H9 (cell line): ENCODE measurements around the gene CBY3. TPM values are rescaled to one million over a fixed set of nuclear protein-coding genes. Genes with fewer than 3 reads are reported as not detected.

Experiments used
- DNase-seq: peaks from one replicate; pipeline ENCODE4 v3.0.0-alpha.2; 2017
- H2AFZ ChIP-seq: one replicate; pipeline ENCODE4 v1.6.1; 2013; ENCODE audit warnings: mild to moderate bottlenecking, low read length, control low read depth, moderate library complexity
- H2AK5ac ChIP-seq: 2 replicates; pipeline ENCODE4 v1.6.1; 2013; ENCODE audit warnings: low read length, control low read depth, mixed read lengths; ENCODE audit not compliant: insufficient read length
- H2BK120ac ChIP-seq: one replicate; pipeline ENCODE4 v1.6.1; 2013; ENCODE audit warnings: low read depth, mild to moderate bottlenecking, low read length, control low read depth, inconsistent platforms; ENCODE audit not compliant: poor library complexity, severe bottlenecking
- H2BK12ac ChIP-seq: 2 replicates; pipeline ENCODE4 v1.6.1; 2013; ENCODE audit warnings: low read length, control low read depth, mixed read lengths, low read depth; ENCODE audit not compliant: insufficient read length
- H2BK15ac ChIP-seq: 2 replicates; pipeline ENCODE4 v1.6.1; 2013; ENCODE audit warnings: low read depth, low read length, control low read depth
- H2BK20ac ChIP-seq: one replicate; pipeline ENCODE4 v1.6.1; 2013; ENCODE audit warnings: low read depth, mild to moderate bottlenecking, low read length, control low read depth, inconsistent platforms; ENCODE audit not compliant: poor library complexity, severe bottlenecking
- H2BK5ac ChIP-seq: 2 replicates; pipeline ENCODE4 v1.6.1; 2013; ENCODE audit warnings: low read length, control low read depth, mixed read lengths; ENCODE audit not compliant: insufficient read length
- H3K14ac ChIP-seq: 2 replicates; pipeline ENCODE4 v1.6.1; 2013; ENCODE audit warnings: low read length, control low read depth; ENCODE audit not compliant: insufficient read depth
- H3K18ac ChIP-seq: 2 replicates; pipeline ENCODE4 v1.6.1; 2013; ENCODE audit warnings: low read depth, mild to moderate bottlenecking, mixed read lengths, low read length, control low read depth; ENCODE audit not compliant: insufficient read length
- H3K23ac ChIP-seq: 2 replicates; pipeline ENCODE4 v1.6.1; 2013; ENCODE audit warnings: low read length, control low read depth, mixed read lengths, low read depth; ENCODE audit not compliant: insufficient read length
- H3K23me2 ChIP-seq: 2 replicates; pipeline ENCODE4 v1.6.1; 2013; ENCODE audit warnings: low read depth, mild to moderate bottlenecking, mixed read lengths, low read length, control low read depth; ENCODE audit not compliant: insufficient read length, poor library complexity, severe bottlenecking
- H3K27ac ChIP-seq: 2 replicates; pipeline ENCODE4 v1.5.1; 2013; ENCODE audit warnings: low read length, control low read depth, mixed read lengths, low read depth; ENCODE audit not compliant: insufficient read length
- H3K27me3 ChIP-seq: 2 replicates; pipeline ENCODE4 v1.6.1; 2013; ENCODE audit warnings: low read length, control low read depth, inconsistent platforms; ENCODE audit not compliant: insufficient read depth
- H3K4ac ChIP-seq: 2 replicates; pipeline ENCODE4 v1.6.1; 2013; ENCODE audit warnings: low read depth, mild to moderate bottlenecking, control low read depth, inconsistent platforms, low read length, moderate library complexity
- H3K4me1 ChIP-seq: 2 replicates; pipeline ENCODE4 v1.6.1; 2013; ENCODE audit warnings: low read length, control low read depth, inconsistent platforms; ENCODE audit not compliant: insufficient read depth
- H3K4me2 ChIP-seq: 2 replicates; pipeline ENCODE4 v1.6.1; 2013; ENCODE audit warnings: low read length, control low read depth, mixed read lengths; ENCODE audit not compliant: insufficient read length, insufficient read depth
- H3K56ac ChIP-seq: 2 replicates; pipeline ENCODE4 v1.6.1; 2013; ENCODE audit warnings: low read depth, mild to moderate bottlenecking, mixed read lengths, low read length, control low read depth; ENCODE audit not compliant: insufficient read length
- H3K79me1 ChIP-seq: 2 replicates; pipeline ENCODE4 v1.6.1; 2013; ENCODE audit warnings: low read depth, mild to moderate bottlenecking, moderate library complexity, low read length, control low read depth, inconsistent platforms; ENCODE audit not compliant: insufficient read depth, poor library complexity, severe bottlenecking
- H3K79me2 ChIP-seq: 2 replicates; pipeline ENCODE4 v1.6.1; 2013; ENCODE audit warnings: low read length, control low read depth, inconsistent platforms; ENCODE audit not compliant: insufficient read depth
- H3K9ac ChIP-seq: 2 replicates; pipeline ENCODE4 v1.6.1; 2013; ENCODE audit warnings: low read length, control low read depth, mixed read lengths; ENCODE audit not compliant: insufficient read length; ENCODE audit errors: extremely low read depth
- H3K9me3 ChIP-seq: one replicate; pipeline ENCODE4 v1.6.1; 2013; ENCODE audit warnings: low read depth, low read length, inconsistent platforms; ENCODE audit not compliant: control insufficient read depth
- H3T11ph ChIP-seq: one replicate; pipeline ENCODE4 v1.6.1; 2013; ENCODE audit warnings: mild to moderate bottlenecking, low read length, control low read depth, inconsistent platforms
- H4K20me1 ChIP-seq: one replicate; pipeline ENCODE4 v1.6.1; 2013; ENCODE audit not compliant: control insufficient read depth, insufficient read length, insufficient read depth
- H4K5ac ChIP-seq: 2 replicates; pipeline ENCODE4 v1.6.1; 2013; ENCODE audit warnings: low read depth, mild to moderate bottlenecking, mixed read lengths, low read length, control low read depth; ENCODE audit not compliant: insufficient read length
- H4K8ac ChIP-seq: replicated peaks from 2 replicates; pipeline ENCODE4 v1.6.1; 2013; ENCODE audit warnings: low read length, control low read depth, mixed read lengths, low read depth; ENCODE audit not compliant: insufficient read length
- H4K91ac ChIP-seq: 2 replicates; pipeline ENCODE4 v1.6.1; 2013; ENCODE audit warnings: low read depth, mild to moderate bottlenecking, moderate library complexity, mixed read lengths, low read length, control low read depth; ENCODE audit not compliant: insufficient read length
- H3K27ac Mint-ChIP-seq, 3 experiments: 2 replicates in 2 of 3; 3 replicates in 1 of 3; pipeline ENCODE4 v1.8.0; 2020 to 2021; ENCODE audit warnings: mixed read lengths in 3 of 3, mild to moderate bottlenecking in 1 of 3, moderate library complexity in 1 of 3
- H3K27me3 Mint-ChIP-seq: 2 replicates; pipeline ENCODE4 v1.8.0; 2021; ENCODE audit warnings: low read depth, mild to moderate bottlenecking, moderate library complexity, mixed read lengths
- H3K36me3 Mint-ChIP-seq, 3 experiments: 2 replicates in 2 of 3; 3 replicates in 1 of 3; pipeline ENCODE4 v1.8.0; 2020 to 2021; ENCODE audit warnings: low read depth in 3 of 3, mixed read lengths in 3 of 3; ENCODE audit not compliant: insufficient read depth in 1 of 3
- H3K4me1 Mint-ChIP-seq, 2 experiments: 2 replicates each; pipeline ENCODE4 v1.8.0; 2020; ENCODE audit warnings: mixed read lengths in 2 of 2
- H3K4me3 Mint-ChIP-seq, 2 experiments: 2 replicates in 1 of 2; 3 replicates in 1 of 2; pipeline ENCODE4 v1.8.0; 2020 to 2021; ENCODE audit warnings: mild to moderate bottlenecking in 2 of 2, mixed read lengths in 2 of 2, moderate library complexity in 1 of 2
- H3K9me3 Mint-ChIP-seq, 2 experiments: 2 replicates in 1 of 2; 3 replicates in 1 of 2; pipeline ENCODE4 v1.8.0; 2020; ENCODE audit warnings: mild to moderate bottlenecking in 2 of 2, mixed read lengths in 2 of 2, moderate library complexity in 1 of 2
- WGBS: extraction: QIAGEN DNeasy Blood & Tissue Kit; methylation state at CpG from one replicate; pipeline ENCODE4 v1.1.7; 2013; ENCODE audit warnings: missing lambda C conversion rate, low lambda C conversion rate, mixed read lengths; ENCODE audit not compliant: insufficient read length; ENCODE audit errors: extremely low coverage; 5-methylcytosine and 5-hydroxymethylcytosine counted together
- total RNA-seq: library from RNA; stranded (reverse); gene quantifications from 2 replicates; pipeline ENCODE4 v1.2.1, GENCODE V29; 2021
- TF ChIP-seq, protein P1 (sequence below): fragments of 200-600 bp; sonication (generic); conservative IDR thresholded peaks from 3 replicates; pipeline ENCODE4 v1.8.0; 2021; ENCODE audit warnings: antibody characterized with exemption, mild to moderate bottlenecking

CBY3 gene
- total RNA-seq, 1 experiment from 2014 or later: 0.50 TPM

- peak within 1 kb of the TSS; percentile 91 for H2BK120ac ChIP-seq
- H3K4me3 Mint-ChIP-seq: peak within 1 kb of the TSS; percentile 92 to 99
- no peak within 1 kb of the TSS for H2BK15ac ChIP-seq
- no peaks in the 10 kb centered on the region for H3K79me1 ChIP-seq
- peak within 1 kb of the TSS; percentile 87 for H3K4me2 ChIP-seq
- peaks cover 32 to 42% (median 33%) of the 10 kb centered on the region in 3 experiments for H3K36me3 Mint-ChIP-seq
- H3T11ph ChIP-seq: no peak within 1 kb of the TSS
- WGBS: no CpG with 5 or more reads among the region's 58 CpGs
- H4K91ac ChIP-seq: peak within 1 kb of the TSS; percentile 93
- peaks cover 39% of the 10 kb centered on the region for H3K79me2 ChIP-seq
- TF ChIP-seq, protein P1, sequence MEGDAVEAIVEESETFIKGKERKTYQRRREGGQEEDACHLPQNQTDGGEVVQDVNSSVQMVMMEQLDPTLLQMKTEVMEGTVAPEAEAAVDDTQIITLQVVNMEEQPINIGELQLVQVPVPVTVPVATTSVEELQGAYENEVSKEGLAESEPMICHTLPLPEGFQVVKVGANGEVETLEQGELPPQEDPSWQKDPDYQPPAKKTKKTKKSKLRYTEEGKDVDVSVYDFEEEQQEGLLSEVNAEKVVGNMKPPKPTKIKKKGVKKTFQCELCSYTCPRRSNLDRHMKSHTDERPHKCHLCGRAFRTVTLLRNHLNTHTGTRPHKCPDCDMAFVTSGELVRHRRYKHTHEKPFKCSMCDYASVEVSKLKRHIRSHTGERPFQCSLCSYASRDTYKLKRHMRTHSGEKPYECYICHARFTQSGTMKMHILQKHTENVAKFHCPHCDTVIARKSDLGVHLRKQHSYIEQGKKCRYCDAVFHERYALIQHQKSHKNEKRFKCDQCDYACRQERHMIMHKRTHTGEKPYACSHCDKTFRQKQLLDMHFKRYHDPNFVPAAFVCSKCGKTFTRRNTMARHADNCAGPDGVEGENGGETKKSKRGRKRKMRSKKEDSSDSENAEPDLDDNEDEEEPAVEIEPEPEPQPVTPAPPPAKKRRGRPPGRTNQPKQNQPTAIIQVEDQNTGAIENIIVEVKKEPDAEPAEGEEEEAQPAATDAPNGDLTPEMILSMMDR: no peak
- H3K14ac ChIP-seq: peak within 1 kb of the TSS; percentile 98
- H3K4me1 ChIP-seq: peaks cover 7% of the 10 kb centered on the region; the same call in 1 of the 2 replicates
- no peaks in the 10 kb centered on the region for H3K27me3 ChIP-seq
- no peak within 1 kb of the TSS for H2AFZ ChIP-seq
- peak within 1 kb of the TSS; percentile 32 for H3K4ac ChIP-seq
- no peak within 1 kb of the TSS for H2BK20ac ChIP-seq
- no peak within 1 kb of the TSS for H4K5ac ChIP-seq
- no peaks in the 10 kb centered on the region for H4K20me1 ChIP-seq
- peak within 1 kb of the TSS; percentile 36 for H2BK5ac ChIP-seq
- H2BK12ac ChIP-seq: no peak within 1 kb of the TSS
- no peak within 1 kb of the TSS for H2AK5ac ChIP-seq
- H3K27ac Mint-ChIP-seq: peak within 1 kb of the TSS; percentile 97 to 100 (median 99)
- no peaks in the 10 kb centered on the region for H3K9me3 ChIP-seq
- DNase-seq: no peak
- H3K56ac ChIP-seq: no peak within 1 kb of the TSS
- no peaks in the 10 kb centered on the region for H3K27me3 Mint-ChIP-seq
- H3K23ac ChIP-seq: no peak within 1 kb of the TSS
- H3K9ac ChIP-seq: peak within 1 kb of the TSS; percentile 98
- H3K4me1 Mint-ChIP-seq: peaks cover 26 to 35% of the 10 kb centered on the region in 2 experiments
- peak within 1 kb of the TSS; percentile 90 for H3K27ac ChIP-seq
- peaks cover 7% of the 10 kb centered on the region for H3K23me2 ChIP-seq
- peak within 1 kb of the TSS; percentile 99 for H3K18ac ChIP-seq
- no peak within 1 kb of the TSS for H4K8ac ChIP-seq
- H3K9me3 Mint-ChIP-seq: peaks cover 0 to 6% of the 10 kb centered on the region in 2 experiments; a peak in 3 of 5 replicates
Measured at GRCh38 chr5:179698935-179699615, 18.2 kb upstream of the CBY3 start, which contains the start of gene CANX. Gene CANX, plus strand, starts transcription at chr5:179698967. Its CDS starts 6,715 bp downstream, at chr5:179705682.
